Prostate gland (tissue), 2 donors: ENCODE measurements around the gene PITPNC1. TPM values are rescaled to one million over a fixed set of nuclear protein-coding genes. Genes with fewer than 3 reads are reported as not detected.

ENCODE experiments used
- DNase-seq: peaks from one replicate; pipeline ENCODE4 v3.0.0-alpha.2; 2019; ENCODE audit warnings: low spot score
- H3K27ac ChIP-seq, 2 donors: fragments of 200-600 bp; sonication (generic); 2 replicates each; pipeline ENCODE4 v1.5.1; 2017 to 2019
- H3K27me3 ChIP-seq: fragments of 200-600 bp; sonication (generic); replicated peaks from 2 replicates; pipeline ENCODE4 v1.5.1; 2019; ENCODE audit not compliant: insufficient read depth
- H3K36me3 ChIP-seq, 2 donors: fragments of 200-600 bp; sonication (generic); 1 replicate in 1 of 2; 2 replicates in 1 of 2; pipeline versions ENCODE4 v1.5.1 to v1.8.1; 2017 to 2019
- H3K4me1 ChIP-seq: fragments of 200-600 bp; sonication (generic); replicated peaks from 2 replicates; pipeline ENCODE4 v1.5.1; 2019
- H3K4me3 ChIP-seq, 2 donors: fragments of 200-600 bp; sonication (generic); 2 replicates each; pipeline ENCODE4 v1.5.1; 2017 to 2019
- H3K9me3 ChIP-seq: fragments of 200-600 bp; sonication (generic); 2 replicates; pipeline ENCODE4 v1.5.1; 2017
- POLR2A ChIP-seq: fragments of 450-650 bp; IDR thresholded peaks from one replicate; pipeline ENCODE4 v1.6.1; 2016; ENCODE audit warnings: antibody characterized with exemption, mild to moderate bottlenecking
- POLR2AphosphoS5 ChIP-seq: sonication (generic); formaldehyde crosslinking; IDR thresholded peaks from one replicate; pipeline ENCODE4 v1.6.1; 2017; ENCODE audit warnings: antibody characterized with exemption
- WGBS: methylation state at CpG from one replicate; pipeline ENCODE4 v1.1.5; 2018; 5-methylcytosine and 5-hydroxymethylcytosine counted together
- intact Hi-C: fragments of 100-400 bp; cut with DNase I; formaldehyde crosslinking; loops from one replicate; pipeline ENCODE4 v1.14.2; 2022
- total RNA-seq, 2 donors: library from RNA; depleted of rRNA; stranded (reverse); fragments of >200 nt; gene quantifications; one replicate each; pipeline ENCODE4 v1.1.0, GENCODE V29; 2016
- TF ChIP-seq, protein P1 (sequence below), 4 experiments: fragments of 200-600 bp in 2 of 4; fragments of 450-650 bp in 2 of 4; sonication (generic) in 2 of 4; IDR thresholded peaks; 1 replicate in 3 of 4; 2 replicates in 1 of 4; pipeline ENCODE4 v1.5.1; 2016 to 2019; ENCODE audit warnings: antibody characterized with exemption in 4 of 4, mild to moderate bottlenecking in 2 of 4, moderate library complexity in 2 of 4

Gene PITPNC1
- total RNA-seq, 2 donors from 2014 or later, result 10.1 to 12.9 TPM

DNA sequence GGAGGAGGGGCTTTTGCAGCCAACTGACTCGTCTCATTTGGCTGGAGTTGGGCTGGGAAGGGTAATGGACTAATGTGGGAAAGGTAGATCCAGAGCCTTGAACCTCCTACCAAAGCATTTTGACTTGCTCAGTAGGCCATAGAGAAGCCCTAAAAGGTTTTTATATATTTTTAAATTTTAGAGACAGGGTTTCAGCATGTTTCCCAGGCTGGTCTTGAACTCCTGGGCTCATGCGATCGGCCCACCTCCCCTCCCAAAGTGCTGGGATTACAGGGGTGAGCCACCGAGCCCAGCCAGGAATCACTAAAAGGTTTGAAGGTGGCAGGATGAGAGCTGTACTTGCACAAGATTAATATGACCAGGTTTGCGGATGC, 2.0 kb upstream of the PITPNC1 start:
- Histone ChIP-seq H3K4me1 (peaks cover 9% of the 10 kb centered on the region), H3K36me3 (no peaks in the 10 kb centered on the region), H3K27me3 (no peaks in the 10 kb centered on the region), H3K4me3 (no peak overlapping the region), H3K27ac (no peak overlapping the region), H3K9me3 (no peaks in the 10 kb centered on the region)
- WGBS, result 77% methylated on average over 5 of the region's 5 CpGs
- no peak for DNase-seq
- TF ChIP-seq POLR2AphosphoS5 (no peak), POLR2A (no peak)
- TF ChIP-seq, protein P1, sequence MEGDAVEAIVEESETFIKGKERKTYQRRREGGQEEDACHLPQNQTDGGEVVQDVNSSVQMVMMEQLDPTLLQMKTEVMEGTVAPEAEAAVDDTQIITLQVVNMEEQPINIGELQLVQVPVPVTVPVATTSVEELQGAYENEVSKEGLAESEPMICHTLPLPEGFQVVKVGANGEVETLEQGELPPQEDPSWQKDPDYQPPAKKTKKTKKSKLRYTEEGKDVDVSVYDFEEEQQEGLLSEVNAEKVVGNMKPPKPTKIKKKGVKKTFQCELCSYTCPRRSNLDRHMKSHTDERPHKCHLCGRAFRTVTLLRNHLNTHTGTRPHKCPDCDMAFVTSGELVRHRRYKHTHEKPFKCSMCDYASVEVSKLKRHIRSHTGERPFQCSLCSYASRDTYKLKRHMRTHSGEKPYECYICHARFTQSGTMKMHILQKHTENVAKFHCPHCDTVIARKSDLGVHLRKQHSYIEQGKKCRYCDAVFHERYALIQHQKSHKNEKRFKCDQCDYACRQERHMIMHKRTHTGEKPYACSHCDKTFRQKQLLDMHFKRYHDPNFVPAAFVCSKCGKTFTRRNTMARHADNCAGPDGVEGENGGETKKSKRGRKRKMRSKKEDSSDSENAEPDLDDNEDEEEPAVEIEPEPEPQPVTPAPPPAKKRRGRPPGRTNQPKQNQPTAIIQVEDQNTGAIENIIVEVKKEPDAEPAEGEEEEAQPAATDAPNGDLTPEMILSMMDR (IDR thresholded peaks at IDR 0.05), result no peak
- intact Hi-C loops, result loop anchor here (5.0 to 10.0 kb wide), 2 partner anchors 312 to 450 kb away; partner anchors contain the start of gene BPTF

GRCh38 chr17:67375716-67376115, 1.4 kb upstream of the PITPNC1 start:
- TF ChIP-seq POLR2AphosphoS5, result no peak
- TF ChIP-seq, protein P1 (IDR thresholded peaks at IDR 0.05), result no peak
- no peak for TF ChIP-seq POLR2A
- Histone ChIP-seq H3K9me3 (no peaks in the 10 kb centered on the region), H3K4me3 (no peak overlapping the region), H3K36me3 (no peaks in the 10 kb centered on the region), H3K27ac (no peak overlapping the region), H3K4me1 (peaks cover 9% of the 10 kb centered on the region), H3K27me3 (no peaks in the 10 kb centered on the region)
- intact Hi-C loops, result loop anchor here (5.0 to 10.0 kb wide), 2 partner anchors 312 to 449 kb away; partner anchors contain the start of gene BPTF
- WGBS, result 82% methylated on average over 6 of the region's 6 CpGs
- DNase-seq, result no peak

- H3K27ac ChIP-seq, result peak overlapping the region; percentile 90 to 94
- no peaks in the 10 kb centered on the region for H3K9me3 ChIP-seq
- H3K36me3 ChIP-seq, result no peaks in the 10 kb centered on the region
- no peak for DNase-seq
- no peaks in the 10 kb centered on the region for H3K27me3 ChIP-seq
- intact Hi-C loops, result loop anchor here (5.0 to 10.0 kb wide), 2 partner anchors 311 to 448 kb away; partner anchors contain the start of gene BPTF
- no peak for TF ChIP-seq POLR2A
- H3K4me1 ChIP-seq, result peaks cover 9% of the 10 kb centered on the region
- peak overlapping the region; percentile 69 to 79 for H3K4me3 ChIP-seq
- 34% methylated on average over 6 of the region's 6 CpGs for WGBS
Measured at GRCh38 chr17:67376415-67376736, 705 bp upstream of the PITPNC1 start.

GRCh38 chr17:67377488-67378453, 690 bp downstream of the PITPNC1 start:
- intact Hi-C loops, result loop anchor here (2.0 to 10.0 kb wide), 4 partner anchors 97 to 447 kb away; partner anchors contain the start of gene BPTF
- Histone ChIP-seq H3K4me1 (peaks cover 9% of the 10 kb centered on the region), H3K27me3 (no peaks in the 10 kb centered on the region), H3K36me3 (no peaks in the 10 kb centered on the region), H3K27ac (peak overlapping the region; percentile 90 to 94), H3K4me3 (peak overlapping the region; percentile 69 to 79), H3K9me3 (no peaks in the 10 kb centered on the region)
- DNase-seq, result peak; percentile 41
- under 1% methylated on average over 71 of the region's 100 CpGs for WGBS
- TF ChIP-seq POLR2A, result no peak
- TF ChIP-seq, protein P1 (IDR thresholded peaks at IDR 0.05), result peak in 3 of 4 experiments; percentile 2 to 41 (median 40)

GRCh38 chr17:67378454-67379250, 1.6 kb downstream of the PITPNC1 start:
- Histone ChIP-seq H3K4me3 (peak overlapping the region; percentile 69 to 79), H3K27ac (peak overlapping the region; percentile 90 to 94), H3K9me3 (no peaks in the 10 kb centered on the region), H3K36me3 (no peaks in the 10 kb centered on the region), H3K4me1 (peaks cover 9% of the 10 kb centered on the region), H3K27me3 (no peaks in the 10 kb centered on the region)
- WGBS, result 0% methylated on average over 46 of the region's 72 CpGs
- peak; percentile 79 for DNase-seq
- intact Hi-C loops, result loop anchor here (2.0 to 10.0 kb wide), 4 partner anchors 96 to 446 kb away; partner anchors contain the start of gene BPTF
- TF ChIP-seq POLR2A (peak; percentile 63), POLR2AphosphoS5 (peak; percentile 61)
- TF ChIP-seq, protein P1 (IDR thresholded peaks at IDR 0.05), result peak; percentile 79 to 96 (median 90)
